ENCODE results near the gene CHEK1.

DNA sequence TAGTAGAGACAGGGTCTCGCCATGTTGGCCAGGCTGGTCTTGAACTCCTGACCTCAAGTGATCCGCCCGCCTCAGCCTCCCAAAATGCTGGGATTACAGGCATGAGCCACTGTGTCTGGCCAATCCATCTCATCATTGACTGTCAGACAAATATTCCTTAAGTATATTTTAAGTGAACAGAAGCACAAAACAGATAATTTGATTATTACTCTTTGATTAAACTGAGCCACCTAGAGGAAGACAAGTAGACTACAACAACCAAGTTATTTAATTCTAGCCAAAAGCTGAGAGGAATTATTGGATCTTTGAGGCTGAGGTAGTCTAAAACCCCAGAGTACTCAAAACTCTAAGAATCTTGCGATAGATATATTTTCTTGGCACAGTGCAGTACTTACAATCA is 54.4 kb downstream of the CHEK1 start:
- TF ChIP-seq POLR2A (IDR thresholded peaks at IDR 0.05) = no peak
- TF ChIP-seq, protein P1, sequence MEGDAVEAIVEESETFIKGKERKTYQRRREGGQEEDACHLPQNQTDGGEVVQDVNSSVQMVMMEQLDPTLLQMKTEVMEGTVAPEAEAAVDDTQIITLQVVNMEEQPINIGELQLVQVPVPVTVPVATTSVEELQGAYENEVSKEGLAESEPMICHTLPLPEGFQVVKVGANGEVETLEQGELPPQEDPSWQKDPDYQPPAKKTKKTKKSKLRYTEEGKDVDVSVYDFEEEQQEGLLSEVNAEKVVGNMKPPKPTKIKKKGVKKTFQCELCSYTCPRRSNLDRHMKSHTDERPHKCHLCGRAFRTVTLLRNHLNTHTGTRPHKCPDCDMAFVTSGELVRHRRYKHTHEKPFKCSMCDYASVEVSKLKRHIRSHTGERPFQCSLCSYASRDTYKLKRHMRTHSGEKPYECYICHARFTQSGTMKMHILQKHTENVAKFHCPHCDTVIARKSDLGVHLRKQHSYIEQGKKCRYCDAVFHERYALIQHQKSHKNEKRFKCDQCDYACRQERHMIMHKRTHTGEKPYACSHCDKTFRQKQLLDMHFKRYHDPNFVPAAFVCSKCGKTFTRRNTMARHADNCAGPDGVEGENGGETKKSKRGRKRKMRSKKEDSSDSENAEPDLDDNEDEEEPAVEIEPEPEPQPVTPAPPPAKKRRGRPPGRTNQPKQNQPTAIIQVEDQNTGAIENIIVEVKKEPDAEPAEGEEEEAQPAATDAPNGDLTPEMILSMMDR (IDR thresholded peaks at IDR 0.05 in 4 of 5, conservative IDR thresholded peaks at IDR 0.05 in 1 of 5) = no peak
